Mucosa of stomach (tissue), 1 donor: Measurements from ENCODE around the gene CIAO1.
"Not testable (repeated sequence)": the region's sequence is repeated elsewhere in the genome, so short reads cannot be mapped to it uniquely, and the experiment has no call there.

Experiments used
- H3K27me3 ChIP-seq: one replicate; pipeline ENCODE4 v1.7.0; 2013; ENCODE audit warnings: mild to moderate bottlenecking, low read length; ENCODE audit not compliant: control insufficient read depth, insufficient read depth
- H3K36me3 ChIP-seq: one replicate; pipeline ENCODE4 v1.7.0; 2013; ENCODE audit warnings: low read length; ENCODE audit not compliant: control insufficient read depth, insufficient read depth
- H3K4me1 ChIP-seq: one replicate; pipeline ENCODE4 v1.7.0; 2013; ENCODE audit warnings: mild to moderate bottlenecking, low read length; ENCODE audit not compliant: control insufficient read depth, insufficient read depth
- H3K4me3 ChIP-seq: one replicate; pipeline ENCODE4 v1.7.0; 2013; ENCODE audit warnings: low read length
- H3K9ac ChIP-seq: one replicate; pipeline ENCODE4 v1.7.0; 2013; ENCODE audit warnings: mild to moderate bottlenecking, low read length, moderate library complexity
- H3K9me3 ChIP-seq: one replicate; pipeline ENCODE4 v1.7.0; 2013; ENCODE audit warnings: mild to moderate bottlenecking, low read length, moderate library complexity; ENCODE audit not compliant: control insufficient read depth
- donor health status: Pancreatic carcinoma.

Gene CIAO1

DNA sequence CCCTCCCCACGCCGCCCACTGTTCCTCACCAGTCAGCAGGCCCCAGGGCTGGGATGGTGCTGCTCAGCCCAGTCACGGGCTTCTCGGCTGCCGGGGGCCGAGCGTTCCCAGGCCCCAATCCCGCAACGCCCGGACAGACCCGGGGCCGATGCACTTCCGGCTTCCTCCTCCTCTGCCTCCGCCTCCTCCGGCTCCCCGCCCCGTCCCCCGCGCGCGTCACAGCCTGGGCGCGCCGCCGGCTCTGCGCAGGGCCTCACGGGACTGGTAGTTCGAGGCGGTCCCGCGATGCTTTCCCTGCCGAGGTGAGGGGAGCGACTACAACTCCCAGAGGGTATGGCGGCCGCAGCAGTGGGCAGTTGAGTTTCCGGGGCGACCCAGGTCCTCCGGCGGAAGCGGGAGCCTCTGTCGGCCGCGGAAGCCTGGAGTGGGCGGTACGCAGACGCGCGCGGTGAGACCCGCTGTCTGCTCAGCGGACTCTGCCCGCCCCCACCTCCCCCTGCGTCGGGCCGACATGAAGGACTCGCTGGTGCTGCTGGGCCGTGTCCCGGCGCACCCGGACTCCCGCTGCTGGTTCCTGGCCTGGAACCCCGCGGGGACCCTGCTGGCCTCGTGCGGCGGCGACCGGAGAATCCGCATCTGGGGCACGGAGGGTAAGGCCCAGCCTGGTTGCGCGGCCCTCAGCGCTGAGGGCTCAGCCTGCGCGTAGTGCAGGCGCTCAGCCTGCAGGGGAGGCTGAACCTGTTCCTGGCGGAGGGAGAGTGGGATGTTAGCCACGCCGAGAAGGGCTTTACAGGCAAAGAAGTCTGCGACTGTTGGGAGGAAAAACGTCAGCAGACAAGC, at the start of gene CIAO1, which contains the start of gene TMEM127:
Gene CIAO1 (plus strand): TSS at position 386 of the 840 bp plus-strand sequence. CDS start 126 bp downstream, at position 512.
Gene TMEM127 (minus strand): TSS at position 158 of the 840 bp plus-strand sequence. CDS start 616 bp downstream, outside the sequence.
- Histone ChIP-seq H3K9ac (peak within 1 kb of the TSS; percentile 93), H3K4me1 (peaks cover 36% of the 10 kb centered on the region), H3K27me3 (no peaks in the 10 kb centered on the region), H3K9me3 (no peaks in the 10 kb centered on the region), H3K4me3 (peak within 1 kb of the TSS; percentile 74), H3K36me3 (peaks cover 8% of the 10 kb centered on the region)

DNA sequence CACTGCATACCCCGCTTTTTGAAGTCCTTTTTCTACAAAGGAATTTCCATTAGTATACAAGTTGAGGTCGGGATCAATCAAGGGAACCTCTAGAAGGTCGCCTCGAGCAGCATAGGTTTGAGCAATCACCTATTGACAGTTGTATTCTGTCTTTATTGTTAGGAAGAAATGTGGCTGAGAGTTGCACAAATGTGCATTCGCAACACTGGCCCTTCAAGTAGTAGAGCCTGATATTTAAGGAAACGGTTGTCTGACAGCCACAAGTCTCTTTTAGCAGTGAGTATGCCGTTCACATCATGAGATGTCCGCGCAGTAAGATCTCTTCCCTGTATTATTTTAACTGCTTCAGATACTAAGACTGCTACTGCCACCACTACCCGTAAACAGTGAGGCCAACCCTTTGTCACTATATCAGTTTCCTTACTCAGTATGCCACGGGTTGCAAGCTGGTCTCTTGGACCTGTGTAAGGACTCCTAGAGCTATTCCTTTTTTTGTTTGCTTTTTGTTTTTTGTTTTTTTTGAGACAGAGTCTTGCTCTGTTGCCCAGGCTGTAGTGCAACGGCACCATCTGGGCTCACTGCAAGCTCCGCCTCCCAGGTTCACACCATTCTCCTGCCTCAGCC, 47.4 kb upstream of the CIAO1 start:
- H3K9ac ChIP-seq = no peak overlapping the region
- H3K36me3 ChIP-seq = no peaks in the 10 kb centered on the region
- H3K4me3 ChIP-seq = no peak overlapping the region
- H3K27me3 ChIP-seq = no peaks in the 10 kb centered on the region
- H3K9me3 ChIP-seq = no peaks in the 10 kb centered on the region
- H3K4me1 ChIP-seq = no peaks in the 10 kb centered on the region

DNA sequence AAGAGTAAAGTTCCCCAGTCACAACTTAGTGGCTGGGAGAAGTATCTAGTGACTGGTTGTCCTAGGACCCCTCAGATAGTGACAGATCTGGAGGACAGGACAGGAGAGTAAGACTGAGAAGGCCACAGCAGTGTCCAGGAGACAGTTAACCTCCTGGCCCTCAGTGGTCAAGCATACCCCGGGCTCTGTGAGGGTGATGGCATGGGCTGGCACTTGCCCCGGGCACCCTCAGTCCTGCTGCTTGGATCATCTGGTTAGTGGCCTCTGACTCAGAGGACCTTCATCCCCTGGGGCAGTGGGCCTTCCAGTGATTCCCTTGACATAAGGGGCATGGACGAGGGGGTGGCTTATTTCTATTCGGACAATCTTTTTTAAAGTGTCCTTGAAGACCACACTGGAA, 46.1 kb upstream of the CIAO1 start:
- not testable (repeated sequence) for H3K9me3 ChIP-seq, H3K36me3 ChIP-seq, H3K4me3 ChIP-seq, H3K9ac ChIP-seq, H3K4me1 ChIP-seq, H3K27me3 ChIP-seq

DNA sequence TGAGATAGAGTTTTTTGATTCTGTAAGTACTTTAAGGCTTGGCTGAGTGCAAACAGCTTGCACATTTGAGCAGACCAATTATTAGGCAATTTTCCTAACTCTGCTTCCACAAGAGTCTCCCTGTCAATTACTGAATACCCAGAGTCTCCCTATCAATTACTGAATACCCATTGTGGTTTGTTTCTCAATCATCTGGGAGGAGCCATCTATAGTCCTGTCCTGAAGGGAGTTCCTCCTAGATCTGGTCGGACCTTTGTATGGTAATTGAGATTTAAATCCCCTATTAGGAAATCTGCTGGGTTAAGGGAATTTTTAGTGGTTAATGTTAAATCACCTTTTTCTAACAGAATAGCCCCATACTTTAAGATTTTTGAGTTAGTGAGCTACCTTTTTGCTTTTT, 44.9 kb upstream of the CIAO1 start:
- not testable (repeated sequence) for H3K4me3 ChIP-seq, H3K27me3 ChIP-seq, H3K9me3 ChIP-seq, H3K4me1 ChIP-seq, H3K36me3 ChIP-seq, H3K9ac ChIP-seq

DNA sequence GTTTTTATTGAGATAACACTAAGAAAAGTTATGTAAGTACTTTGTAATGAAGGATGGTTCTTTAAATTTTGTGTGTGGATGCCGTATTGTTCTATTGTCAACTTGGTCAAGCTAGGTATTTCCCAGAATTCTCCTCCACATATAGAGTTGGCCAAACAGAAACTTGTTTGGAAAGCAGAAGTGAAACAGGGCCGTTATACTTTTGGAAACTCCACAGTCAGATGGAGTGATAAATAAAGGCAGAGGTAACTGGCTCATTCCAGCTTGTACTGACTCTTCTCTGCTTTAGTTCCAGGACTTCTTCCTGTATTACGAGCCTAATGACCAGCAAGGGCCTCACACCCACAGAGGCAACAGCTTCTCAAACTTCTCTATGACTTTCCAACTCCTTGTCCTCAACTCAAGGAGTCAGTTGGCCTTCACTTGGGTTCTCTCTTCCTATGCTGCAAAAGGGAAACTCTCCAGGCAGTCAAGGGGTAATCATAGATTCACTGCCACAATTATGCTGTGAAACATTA, 41.0 kb upstream of the CIAO1 start:
- Histone ChIP-seq H3K9me3 (no peaks in the 10 kb centered on the region), H3K27me3 (no peaks in the 10 kb centered on the region), H3K9ac (no peak overlapping the region), H3K4me1 (no peaks in the 10 kb centered on the region), H3K4me3 (no peak overlapping the region), H3K36me3 (no peaks in the 10 kb centered on the region)

DNA sequence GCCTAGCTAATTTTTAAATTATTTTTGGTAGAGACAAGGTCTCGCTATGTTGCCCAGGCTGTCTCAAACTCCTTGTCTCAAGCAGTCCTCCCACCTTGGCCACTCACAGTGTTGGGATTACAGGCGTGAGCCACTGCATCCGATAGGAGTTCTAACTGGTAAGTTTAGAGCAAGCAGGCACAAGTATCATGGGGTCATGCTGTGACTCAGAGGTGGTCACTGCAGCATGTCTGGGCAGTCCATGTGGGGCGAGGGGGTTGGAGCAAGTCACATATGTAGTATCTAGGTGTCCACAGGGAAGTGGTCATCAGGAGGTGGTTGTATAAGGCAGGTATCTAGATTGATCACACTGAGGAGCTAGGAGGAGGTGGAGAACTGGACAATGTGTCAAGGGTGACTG, 34.7 kb upstream of the CIAO1 start:
- no peak overlapping the region for H3K4me3 ChIP-seq

DNA sequence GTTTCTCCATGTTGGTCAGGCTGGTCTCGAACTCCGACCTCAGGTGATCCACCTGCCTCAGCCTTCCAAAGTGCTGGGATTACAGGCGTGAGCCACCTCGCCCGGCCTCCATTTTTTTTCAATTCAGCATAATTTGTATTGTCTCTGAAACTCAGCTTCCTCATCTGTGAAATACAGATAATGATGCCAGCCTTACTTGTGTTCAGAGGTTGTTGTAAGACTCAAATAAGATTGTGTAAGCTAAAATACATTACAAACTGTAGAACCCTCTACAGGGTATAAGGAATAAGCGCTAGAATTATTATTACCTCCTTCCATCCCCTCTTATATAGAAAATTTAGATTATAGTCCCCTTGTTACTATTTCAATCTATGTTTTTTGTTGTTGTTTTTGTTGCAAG, 32.6 kb upstream of the CIAO1 start:
- no peak overlapping the region for H3K4me3 ChIP-seq

More for the DNA sequence above, 34.7 kb upstream of the CIAO1 start:
- H3K9me3 ChIP-seq = no peaks in the 10 kb centered on the region
- H3K27me3 ChIP-seq = no peaks in the 10 kb centered on the region
- H3K4me1 ChIP-seq = no peaks in the 10 kb centered on the region
- no peaks in the 10 kb centered on the region for H3K36me3 ChIP-seq
- H3K9ac ChIP-seq = no peak overlapping the region

DNA sequence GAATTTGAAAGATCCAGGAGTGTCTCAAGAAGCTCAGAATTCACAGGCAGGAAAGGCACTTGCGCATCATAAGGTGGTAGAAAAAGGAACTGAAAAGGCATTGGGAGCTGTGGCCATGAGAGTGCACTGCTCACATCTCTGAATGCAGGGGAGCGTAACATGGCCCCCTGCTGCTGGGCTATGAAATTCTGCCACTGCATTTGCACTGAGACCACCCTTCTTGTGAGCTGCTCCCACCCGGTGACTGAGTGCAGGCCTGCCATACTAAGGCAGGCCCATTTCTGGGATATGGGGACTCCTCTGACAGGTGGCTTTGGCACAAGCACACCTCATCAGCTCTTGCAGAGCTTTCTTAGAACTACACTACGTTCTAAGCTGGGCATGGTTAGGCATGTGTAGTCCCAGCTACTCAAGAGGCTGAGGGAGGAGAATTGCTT, 32.1 kb upstream of the CIAO1 start:
- Histone ChIP-seq H3K4me1 (no peaks in the 10 kb centered on the region), H3K36me3 (no peaks in the 10 kb centered on the region), H3K9me3 (no peaks in the 10 kb centered on the region), H3K27me3 (no peaks in the 10 kb centered on the region), H3K4me3 (no peak overlapping the region), H3K9ac (no peak overlapping the region)

More for the DNA sequence above, 32.6 kb upstream of the CIAO1 start:
- Histone ChIP-seq H3K9me3 (no peaks in the 10 kb centered on the region), H3K4me1 (no peaks in the 10 kb centered on the region), H3K36me3 (no peaks in the 10 kb centered on the region), H3K27me3 (no peaks in the 10 kb centered on the region), H3K9ac (no peak overlapping the region)

DNA sequence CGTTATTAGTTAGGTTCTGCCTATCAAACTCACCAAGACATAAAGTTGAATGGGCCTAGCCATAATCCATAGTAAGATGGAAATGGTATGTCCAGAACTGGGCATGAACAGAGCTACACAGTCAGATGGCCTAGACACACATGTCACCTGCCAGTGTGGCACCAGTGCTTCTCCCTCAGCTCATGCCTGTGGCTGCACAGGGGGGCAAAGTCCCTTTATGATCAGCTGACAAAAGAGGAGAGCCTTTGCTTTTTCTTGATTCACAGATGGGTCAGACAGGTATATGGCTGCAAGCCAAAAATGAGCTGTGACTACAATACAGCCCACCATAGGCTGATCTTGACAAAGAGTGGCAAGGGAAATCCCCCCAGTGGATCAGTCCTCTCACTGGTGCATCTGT, 29.1 kb upstream of the CIAO1 start:
- H3K9me3 ChIP-seq = no peaks in the 10 kb centered on the region
- no peaks in the 10 kb centered on the region for H3K27me3 ChIP-seq
- H3K4me1 ChIP-seq = no peaks in the 10 kb centered on the region
- no peaks in the 10 kb centered on the region for H3K36me3 ChIP-seq
- no peak overlapping the region for H3K9ac ChIP-seq
- H3K4me3 ChIP-seq = no peak overlapping the region

DNA sequence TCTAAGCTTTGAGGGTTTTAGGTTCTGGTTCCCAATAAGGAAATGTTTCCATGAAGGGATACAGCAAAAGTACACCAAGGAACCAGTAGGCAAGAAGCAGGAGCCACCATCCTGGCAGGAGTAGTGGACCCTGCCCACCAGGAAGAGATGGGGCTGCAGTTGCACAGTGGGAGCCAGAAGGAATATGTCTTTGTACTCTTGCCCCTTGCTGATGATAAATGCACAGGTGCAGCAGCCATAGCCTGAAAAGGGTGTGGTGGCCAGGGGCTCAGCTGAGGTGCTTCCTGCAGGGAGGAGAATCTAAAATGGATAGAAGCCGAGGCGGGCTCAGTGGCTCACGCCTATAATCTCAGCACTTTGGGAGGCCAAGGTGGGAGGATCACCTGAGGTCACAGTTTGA, 27.8 kb upstream of the CIAO1 start:
- no peaks in the 10 kb centered on the region for H3K9me3 ChIP-seq
- no peak overlapping the region for H3K9ac ChIP-seq
- no peak overlapping the region for H3K4me3 ChIP-seq
- no peaks in the 10 kb centered on the region for H3K27me3 ChIP-seq
- H3K36me3 ChIP-seq = no peaks in the 10 kb centered on the region
- H3K4me1 ChIP-seq = no peaks in the 10 kb centered on the region

DNA sequence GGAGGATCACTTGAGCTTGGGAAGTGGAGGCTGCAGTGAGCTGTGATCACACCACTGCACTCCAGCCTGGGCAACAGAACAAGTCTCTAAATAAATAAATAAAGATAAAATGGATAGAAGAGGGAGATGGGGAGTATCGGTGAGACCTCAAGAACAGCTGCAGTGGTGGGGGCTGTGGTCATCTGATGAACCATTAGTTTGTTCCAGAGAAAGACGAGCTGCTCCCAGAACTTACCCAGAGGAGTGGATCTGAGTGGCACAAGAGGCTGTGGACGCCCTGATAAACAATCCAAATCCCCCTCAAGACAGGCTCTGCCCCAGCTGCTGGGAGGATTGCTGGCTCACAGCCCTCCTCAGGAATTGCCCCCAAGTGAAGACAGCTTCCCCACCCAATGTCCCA, 26.9 kb upstream of the CIAO1 start:
- Histone ChIP-seq H3K9me3 (no peaks in the 10 kb centered on the region), H3K36me3 (no peaks in the 10 kb centered on the region)

DNA sequence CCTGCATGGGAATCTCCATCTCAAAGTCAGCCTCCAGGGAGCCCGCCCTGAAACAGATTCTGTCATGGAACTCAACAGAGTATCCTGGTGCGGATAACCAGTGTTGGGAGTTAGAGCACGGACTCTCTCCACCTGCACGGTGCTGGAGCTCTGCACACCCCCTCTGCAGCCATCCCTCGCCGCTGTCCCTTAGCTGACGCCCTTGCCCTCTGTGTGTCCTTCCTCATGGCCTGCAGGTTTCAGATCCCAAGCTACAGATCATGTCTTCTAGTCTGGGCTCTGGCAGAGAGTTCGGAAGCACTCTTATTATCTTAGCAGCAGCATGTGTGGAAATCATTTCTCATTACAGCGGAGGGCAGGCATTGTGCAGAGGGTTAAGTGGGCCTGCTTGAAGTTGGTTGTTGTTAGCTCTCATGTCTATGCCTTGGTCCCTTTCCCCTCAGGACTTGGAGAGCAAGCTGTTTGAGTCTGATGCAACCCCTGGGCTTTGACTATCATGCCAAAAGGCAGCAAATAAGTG, 26.2 kb upstream of the CIAO1 start:
- Histone ChIP-seq H3K4me1 (no peaks in the 10 kb centered on the region), H3K36me3 (no peaks in the 10 kb centered on the region), H3K9me3 (no peaks in the 10 kb centered on the region), H3K4me3 (no peak overlapping the region), H3K27me3 (no peaks in the 10 kb centered on the region), H3K9ac (no peak overlapping the region)

More for the DNA sequence above, 26.9 kb upstream of the CIAO1 start:
- Histone ChIP-seq H3K4me3 (no peak overlapping the region), H3K9ac (no peak overlapping the region), H3K27me3 (no peaks in the 10 kb centered on the region), H3K4me1 (no peaks in the 10 kb centered on the region)
